ENCODE data around the gene ZNF304. TPM values are rescaled to one million over a fixed set of nuclear protein-coding genes. Genes with fewer than 3 reads are reported as not detected.

ZNF304 gene
- total and polyA plus RNA-seq, 2 of the 13 experiments (the other 11 are each of a cell fraction or from before 2014, with no cell fraction given) = 3.4 to 8.0 TPM

GRCh38 chr19:57362997-57363687, 12.1 kb downstream of the ZNF304 start, which contains the start of the genes TRAPPC2B and ZNF547 (continued):
- peak; percentile 100 for TF ChIP-seq GMEB1 (CRISPR knock-in tag; IDR thresholded peaks at IDR 0.05; ENCODE audit: borderline replicate concordance)
- no peak for TF ChIP-seq KDM6A (CRISPR knock-in tag; IDR thresholded peaks at IDR 0.05; ENCODE audit: low read depth)
- TF ChIP-seq MED8 (CRISPR knock-in tag; IDR thresholded peaks at IDR 0.05; ENCODE audit: insufficient replicate concordance) = no peak
- TF ChIP-seq STAT5B (CRISPR knock-in tag; IDR thresholded peaks at IDR 0.05) = no peak
- peak; percentile 97 for TF ChIP-seq SRF (IDR thresholded peaks at IDR 0.05; ENCODE audit: low read depth, low read length)
- no peak for TF ChIP-seq FOXA1 (IDR thresholded peaks at IDR 0.05)
- TF ChIP-seq FOXA1 (CRISPR knock-in tag; IDR thresholded peaks at IDR 0.05) = peak; percentile 51
- TF ChIP-seq EZH2 (conservative IDR thresholded peaks at IDR 0.05; ENCODE audit: low read depth, low read length) = no peak
- TF ChIP-seq IKZF1 (IDR thresholded peaks at IDR 0.05) = no peak
- TF ChIP-seq ZNF564 (CRISPR knock-in tag; IDR thresholded peaks at IDR 0.05) = 0 out of 2 replicates have a peak, but pooled peaks have one; percentile 43
- TF ChIP-seq POGK (CRISPR knock-in tag; conservative IDR thresholded peaks at IDR 0.05) = peak; percentile 88
- TF ChIP-seq ZMYM2 (CRISPR knock-in tag; IDR thresholded peaks at IDR 0.05) = peak; percentile 90
- TF ChIP-seq ZNF451 (CRISPR knock-in tag; IDR thresholded peaks at IDR 0.05) = 0 out of 2 replicates have a peak, but pooled peaks have one; percentile 3
- no peak for TF ChIP-seq AFF4 (CRISPR knock-in tag; IDR thresholded peaks at IDR 0.05)
- no peak for TF ChIP-seq ZNF496 (CRISPR knock-in tag; IDR thresholded peaks at IDR 0.05; ENCODE audit: insufficient replicate concordance)
- TF ChIP-seq FOXO4 (CRISPR knock-in tag; conservative IDR thresholded peaks at IDR 0.05) = no peak
- no peak for TF ChIP-seq DBP (CRISPR knock-in tag; IDR thresholded peaks at IDR 0.05; ENCODE audit: not compliant biosample characterization)
- TF ChIP-seq MTA1 (CRISPR knock-in tag; IDR thresholded peaks at IDR 0.05; ENCODE audit: borderline replicate concordance) = peak; percentile 58; the same call in 1 of the 2 replicates
- TF ChIP-seq ZNF614 (CRISPR knock-in tag; IDR thresholded peaks at IDR 0.05; ENCODE audit: borderline replicate concordance) = peak; percentile 17; the same call in 1 of the 2 replicates

All from HepG2 (cell line).